ENCODE results near the gene ORC5.
"Not testable (repeated sequence)": the region's sequence is repeated elsewhere in the genome, so short reads cannot be mapped to it uniquely, and the experiment has no call there.

The ORC5 gene

GRCh38 chr7:104179178-104179577, 28.6 kb downstream of the ORC5 start:
- DNase-seq = no peak

GRCh38 chr7:104177565-104178083, 30.2 kb downstream of the ORC5 start:
- not testable (repeated sequence) for DNase-seq

- no peak for DNase-seq
Observed at GRCh38 chr7:104176332-104176731, 31.5 kb downstream of the ORC5 start.

- DNase-seq = no peak
Observed at GRCh38 chr7:104175361-104175984, 32.3 kb downstream of the ORC5 start.

- no peak for DNase-seq
Observed at GRCh38 chr7:104174798-104175197, 33.0 kb downstream of the ORC5 start.

GRCh38 chr7:104162081-104162480, 45.7 kb downstream of the ORC5 start:
- no peak for DNase-seq

GRCh38 chr7:104161244-104161643, 46.6 kb downstream of the ORC5 start:
- no peak for DNase-seq

GRCh38 chr7:104160375-104160774, 47.4 kb downstream of the ORC5 start:
- DNase-seq = no peak

- no peak for DNase-seq
Observed at GRCh38 chr7:104156842-104157277, 51.0 kb downstream of the ORC5 start.

GRCh38 chr7:104153287-104153686, 54.5 kb downstream of the ORC5 start:
- no peak for DNase-seq

GRCh38 chr7:104152468-104152867, 55.3 kb downstream of the ORC5 start:
- DNase-seq = no peak

- no peak for DNase-seq
Observed at GRCh38 chr7:104150470-104150869, 57.3 kb downstream of the ORC5 start.

GRCh38 chr7:104149822-104150221, 58.0 kb downstream of the ORC5 start:
- DNase-seq = no peak

- no peak for DNase-seq
Observed at GRCh38 chr7:104142147-104142546, 65.7 kb downstream of the ORC5 start.

- no peak for DNase-seq
Observed at GRCh38 chr7:104137971-104138370, 69.8 kb downstream of the ORC5 start.

- DNase-seq = no peak
Observed at GRCh38 chr7:104137511-104137910, 70.3 kb downstream of the ORC5 start.

GRCh38 chr7:104136981-104137380, 70.8 kb downstream of the ORC5 start:
- no peak for DNase-seq

GRCh38 chr7:104136561-104136960, 71.3 kb downstream of the ORC5 start:
- no peak for DNase-seq

- DNase-seq = no peak
Observed at GRCh38 chr7:104135760-104136558, 71.9 kb downstream of the ORC5 start.

GRCh38 chr7:104133238-104133637, 74.6 kb downstream of the ORC5 start:
- no peak for DNase-seq

- no peak for DNase-seq
Observed at GRCh38 chr7:104130726-104131125, 77.1 kb downstream of the ORC5 start.

- DNase-seq = no peak
Observed at GRCh38 chr7:104127204-104127603, 80.6 kb downstream of the ORC5 start.

- DNase-seq = no peak
Observed at GRCh38 chr7:104126411-104126841, 81.4 kb downstream of the ORC5 start.

- no peak for DNase-seq
Observed at GRCh38 chr7:104124893-104125477, 82.8 kb downstream of the ORC5 start.

Measured in activated naive CD4-positive, alpha-beta T cell treated with Interleukin-2 at 50 U/mL for 16 hours (primary cell).